Astrocyte (in vitro differentiated cells and primary cell): Measurements from ENCODE around the gene GABRE. TPM values are rescaled to one million over a fixed set of nuclear protein-coding genes. Genes with fewer than 3 reads are reported as not detected.
A peak's percentile ranks its signal among the peaks of the same experiment; 100 is the strongest.

Experiments
- DNase-seq: peaks from one replicate; pipeline ENCODE4 v3.0.0-alpha.2; 2010; ENCODE audit warnings: low read depth
- FAIRE-seq: peaks from 2 replicates; lab custom pipeline; 2011; peaks lifted over from hg19 to GRCh38; lab: Jason Lieb, UNC
- H2AFZ ChIP-seq: 2 replicates; pipeline ENCODE4 v1.6.0; 2012; ENCODE audit warnings: low read depth, low read length, inconsistent platforms
- H3K27ac ChIP-seq: 2 replicates; pipeline ENCODE4 v1.5.1; 2011; ENCODE audit warnings: low read depth, low read length, inconsistent platforms
- H3K27me3 ChIP-seq: 2 replicates; pipeline ENCODE4 v1.6.0; 2011; ENCODE audit warnings: low read length, inconsistent platforms; ENCODE audit not compliant: insufficient read depth
- H3K36me3 ChIP-seq: 2 replicates; pipeline ENCODE4 v1.5.1; 2011; ENCODE audit warnings: low read length, inconsistent platforms; ENCODE audit not compliant: insufficient read depth
- H3K4me1 ChIP-seq: 2 replicates; pipeline ENCODE4 v1.5.1; 2011; ENCODE audit warnings: low read length, inconsistent platforms; ENCODE audit not compliant: insufficient read depth
- H3K4me2 ChIP-seq: 2 replicates; pipeline ENCODE4 v1.6.0; 2012; ENCODE audit warnings: low read length, inconsistent platforms
- H3K4me3 ChIP-seq: 2 replicates; pipeline ENCODE4 v1.5.1; 2011; ENCODE audit warnings: low read depth, mild to moderate bottlenecking, low read length, inconsistent platforms; ENCODE audit not compliant: insufficient read depth
- H3K79me2 ChIP-seq: 2 replicates; pipeline ENCODE4 v1.6.0; 2012; ENCODE audit warnings: mild to moderate bottlenecking, low read length, inconsistent platforms; ENCODE audit not compliant: insufficient read depth
- H3K9ac ChIP-seq: 2 replicates; pipeline ENCODE4 v1.6.0; 2012; ENCODE audit warnings: mild to moderate bottlenecking, low read length, inconsistent platforms
- H3K9me3 ChIP-seq: 2 replicates; pipeline ENCODE4 v1.5.1; 2012; ENCODE audit warnings: low read depth, mild to moderate bottlenecking, low read length, inconsistent platforms; ENCODE audit not compliant: insufficient read depth
- H4K20me1 ChIP-seq: 2 replicates; pipeline ENCODE4 v1.6.0; 2012; ENCODE audit warnings: low read length, inconsistent platforms; ENCODE audit not compliant: insufficient read depth
- H3K27ac Mint-ChIP-seq: one replicate; pipeline ENCODE4 v1.8.0; 2021; ENCODE audit warnings: mild to moderate bottlenecking, mixed read lengths; ENCODE audit not compliant: unreplicated experiment
- H3K27me3 Mint-ChIP-seq: one replicate; pipeline ENCODE4 v1.8.0; 2021; ENCODE audit warnings: low read depth, mixed read lengths; ENCODE audit not compliant: unreplicated experiment
- H3K36me3 Mint-ChIP-seq: one replicate; pipeline ENCODE4 v1.8.0; 2021; ENCODE audit warnings: low read depth, mixed read lengths; ENCODE audit not compliant: unreplicated experiment
- H3K4me1 Mint-ChIP-seq: one replicate; pipeline ENCODE4 v1.8.0; 2021; ENCODE audit warnings: low read depth, mixed read lengths; ENCODE audit not compliant: unreplicated experiment
- H3K4me3 Mint-ChIP-seq: one replicate; pipeline ENCODE4 v1.8.0; 2021; ENCODE audit warnings: mild to moderate bottlenecking, moderate library complexity, mixed read lengths; ENCODE audit not compliant: unreplicated experiment
- H3K9me3 Mint-ChIP-seq: one replicate; pipeline ENCODE4 v1.8.0; 2021; ENCODE audit warnings: mild to moderate bottlenecking, mixed read lengths; ENCODE audit not compliant: unreplicated experiment
- EZH2 ChIP-seq: IDR thresholded peaks from 2 replicates; pipeline ENCODE4 v1.6.1; 2012; ENCODE audit warnings: mild to moderate bottlenecking, low read length, inconsistent platforms; ENCODE audit not compliant: insufficient read depth
- total RNA-seq: library from RNA; stranded (reverse); gene quantifications from 2 replicates; pipeline ENCODE4 v1.2.1, GENCODE V29; 2021
- TF ChIP-seq, protein P1 (sequence below): IDR thresholded peaks from 2 replicates; pipeline ENCODE4 v1.5.1; 2011; ENCODE audit warnings: low read depth, mild to moderate bottlenecking, inconsistent platforms, low read length, moderate library complexity; ENCODE audit not compliant: insufficient read depth

Gene GABRE
- total RNA-seq, 1 donor from 2014 or later, result 1.8 TPM

DNA sequence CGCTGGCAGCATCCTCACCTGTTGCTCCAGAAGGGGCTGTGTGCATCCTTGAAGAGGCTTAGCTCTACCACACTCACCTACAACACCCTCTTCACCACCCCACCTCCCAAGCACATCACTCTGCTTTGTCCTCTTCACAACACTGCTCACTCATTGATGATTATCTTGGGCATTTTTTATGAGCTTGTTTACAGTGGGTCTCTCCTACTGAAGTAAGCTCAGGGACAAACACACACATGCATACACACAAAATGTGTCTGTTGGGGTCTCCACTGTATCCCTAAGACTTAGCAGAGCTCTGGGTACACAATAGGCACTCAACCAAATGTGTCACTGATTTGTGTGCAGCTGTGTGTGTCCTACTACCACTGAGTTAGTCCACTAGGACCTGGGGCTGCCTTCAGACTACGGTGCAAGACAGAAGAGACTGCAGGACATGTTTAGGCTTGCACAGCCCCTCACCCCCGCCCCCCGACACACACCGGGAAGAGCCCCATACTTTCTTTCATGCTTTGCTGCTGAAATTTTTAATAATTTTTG is 1.3 kb upstream of the GABRE start:
- H3K4me3 Mint-ChIP-seq, result peak overlapping the region; percentile 4
- H3K27me3 Mint-ChIP-seq, result peaks cover 24% of the 10 kb centered on the region

DNA sequence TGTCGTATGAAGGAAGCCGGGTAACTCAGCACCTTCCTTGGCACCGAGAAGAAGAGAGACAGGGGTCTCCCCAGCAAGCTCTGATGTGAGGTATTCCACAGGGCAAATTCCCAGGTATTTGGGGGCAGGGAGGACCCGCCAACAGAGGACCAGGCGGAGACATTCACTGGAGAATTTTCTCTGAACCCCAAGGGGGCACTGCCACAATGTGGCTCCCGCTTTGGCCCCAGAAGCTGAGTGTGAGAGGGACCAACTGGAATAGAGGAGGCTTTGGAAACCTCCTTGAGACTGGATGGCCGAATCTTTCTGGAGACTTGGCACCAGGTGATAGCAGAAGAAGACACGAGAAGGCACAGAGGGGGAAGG is 735 bp upstream of the GABRE start:
- H3K27me3 Mint-ChIP-seq, result peaks cover 24% of the 10 kb centered on the region
- FAIRE-seq (no peak), DNase-seq (no peak)
- Histone ChIP-seq H2AFZ (no peak overlapping the region), H3K27ac (no peak overlapping the region), H3K4me1 (peaks cover 12% of the 10 kb centered on the region), H3K4me2 (peak overlapping the region; percentile 90), H3K36me3 (no peaks in the 10 kb centered on the region), H3K9ac (no peak overlapping the region), H3K79me2 (peaks cover 38% of the 10 kb centered on the region), H4K20me1 (peaks cover 15% of the 10 kb centered on the region), H3K27me3 (no peaks in the 10 kb centered on the region), H3K9me3 (no peaks in the 10 kb centered on the region), H3K4me3 (no peak overlapping the region)
- H3K27ac Mint-ChIP-seq, result no peak overlapping the region
- TF ChIP-seq EZH2, result no peak
- TF ChIP-seq, protein P1, sequence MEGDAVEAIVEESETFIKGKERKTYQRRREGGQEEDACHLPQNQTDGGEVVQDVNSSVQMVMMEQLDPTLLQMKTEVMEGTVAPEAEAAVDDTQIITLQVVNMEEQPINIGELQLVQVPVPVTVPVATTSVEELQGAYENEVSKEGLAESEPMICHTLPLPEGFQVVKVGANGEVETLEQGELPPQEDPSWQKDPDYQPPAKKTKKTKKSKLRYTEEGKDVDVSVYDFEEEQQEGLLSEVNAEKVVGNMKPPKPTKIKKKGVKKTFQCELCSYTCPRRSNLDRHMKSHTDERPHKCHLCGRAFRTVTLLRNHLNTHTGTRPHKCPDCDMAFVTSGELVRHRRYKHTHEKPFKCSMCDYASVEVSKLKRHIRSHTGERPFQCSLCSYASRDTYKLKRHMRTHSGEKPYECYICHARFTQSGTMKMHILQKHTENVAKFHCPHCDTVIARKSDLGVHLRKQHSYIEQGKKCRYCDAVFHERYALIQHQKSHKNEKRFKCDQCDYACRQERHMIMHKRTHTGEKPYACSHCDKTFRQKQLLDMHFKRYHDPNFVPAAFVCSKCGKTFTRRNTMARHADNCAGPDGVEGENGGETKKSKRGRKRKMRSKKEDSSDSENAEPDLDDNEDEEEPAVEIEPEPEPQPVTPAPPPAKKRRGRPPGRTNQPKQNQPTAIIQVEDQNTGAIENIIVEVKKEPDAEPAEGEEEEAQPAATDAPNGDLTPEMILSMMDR, result no peak
- H3K4me1 Mint-ChIP-seq, result no peaks in the 10 kb centered on the region
- no peaks in the 10 kb centered on the region for H3K9me3 Mint-ChIP-seq
- H3K4me3 Mint-ChIP-seq, result no peak overlapping the region
- H3K36me3 Mint-ChIP-seq, result no peaks in the 10 kb centered on the region

More for the DNA sequence above, 1.3 kb upstream of the GABRE start:
- peaks cover 15% of the 10 kb centered on the region for H4K20me1 ChIP-seq
- Mint-ChIP-seq H3K36me3 (no peaks in the 10 kb centered on the region), H3K4me1 (no peaks in the 10 kb centered on the region), H3K9me3 (no peaks in the 10 kb centered on the region), H3K27ac (no peak overlapping the region)
- TF ChIP-seq, protein P1, result no peak
- no peak for TF ChIP-seq EZH2
- H3K4me3 ChIP-seq, result no peak overlapping the region
- H3K27ac ChIP-seq, result no peak overlapping the region
- H2AFZ ChIP-seq, result no peak overlapping the region
- no peaks in the 10 kb centered on the region for H3K27me3 ChIP-seq
- peaks cover 33% of the 10 kb centered on the region for H3K79me2 ChIP-seq
- no peaks in the 10 kb centered on the region for H3K36me3 ChIP-seq
- H3K9me3 ChIP-seq, result no peaks in the 10 kb centered on the region
- DNase-seq (no peak), FAIRE-seq (no peak)
- no peak overlapping the region for H3K9ac ChIP-seq
- peaks cover 8% of the 10 kb centered on the region for H3K4me1 ChIP-seq
- H3K4me2 ChIP-seq, result no peak overlapping the region

DNA sequence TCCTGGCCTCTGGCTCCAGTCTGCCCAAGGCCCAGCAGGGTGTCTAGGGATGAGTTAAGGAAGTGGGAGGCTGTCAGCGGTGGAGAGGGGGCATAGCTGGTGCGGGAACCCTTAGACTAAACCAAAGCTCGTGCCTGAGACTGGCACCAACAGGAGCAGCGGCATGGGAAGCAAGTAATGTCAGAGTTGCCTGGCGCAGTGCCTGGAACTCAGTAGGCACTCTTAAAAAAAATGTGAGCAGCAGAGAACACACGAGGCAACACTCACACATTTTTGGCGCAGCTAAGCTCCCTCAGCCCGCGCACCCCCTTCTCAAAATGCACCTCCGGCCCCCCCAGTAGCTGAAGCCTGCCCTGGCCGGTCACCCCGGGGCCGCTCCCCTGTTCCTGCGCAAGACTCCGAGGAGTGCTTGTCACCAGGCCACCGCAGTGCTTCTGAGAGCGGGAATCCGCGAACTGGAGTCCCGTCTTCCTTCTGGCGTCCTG is 583 bp downstream of the GABRE start:
- H3K36me3 Mint-ChIP-seq, result no peaks in the 10 kb centered on the region
- peak overlapping the region; percentile 69 for H3K4me3 ChIP-seq
- H4K20me1 ChIP-seq, result peaks cover 18% of the 10 kb centered on the region
- peaks cover 42% of the 10 kb centered on the region for H3K79me2 ChIP-seq
- H3K4me1 Mint-ChIP-seq, result no peaks in the 10 kb centered on the region
- H2AFZ ChIP-seq, result no peak overlapping the region
- peaks cover 26% of the 10 kb centered on the region for H3K27me3 Mint-ChIP-seq
- H3K9me3 ChIP-seq, result no peaks in the 10 kb centered on the region
- peak overlapping the region; percentile 51 for H3K27ac ChIP-seq
- no peaks in the 10 kb centered on the region for H3K9me3 Mint-ChIP-seq
- FAIRE-seq (peak; percentile 9), DNase-seq (no peak)
- peak overlapping the region; percentile 90 for H3K4me2 ChIP-seq
- H3K4me3 Mint-ChIP-seq, result peak overlapping the region; percentile 81
- no peak overlapping the region for H3K27ac Mint-ChIP-seq
- peaks cover 15% of the 10 kb centered on the region for H3K4me1 ChIP-seq
- H3K27me3 ChIP-seq, result no peaks in the 10 kb centered on the region
- TF ChIP-seq, protein P1, result no peak
- H3K9ac ChIP-seq, result peak overlapping the region; percentile 85
- H3K36me3 ChIP-seq, result peaks cover 4% of the 10 kb centered on the region
